ENCODE data around the gene LGR4.

Gene LGR4

DNA sequence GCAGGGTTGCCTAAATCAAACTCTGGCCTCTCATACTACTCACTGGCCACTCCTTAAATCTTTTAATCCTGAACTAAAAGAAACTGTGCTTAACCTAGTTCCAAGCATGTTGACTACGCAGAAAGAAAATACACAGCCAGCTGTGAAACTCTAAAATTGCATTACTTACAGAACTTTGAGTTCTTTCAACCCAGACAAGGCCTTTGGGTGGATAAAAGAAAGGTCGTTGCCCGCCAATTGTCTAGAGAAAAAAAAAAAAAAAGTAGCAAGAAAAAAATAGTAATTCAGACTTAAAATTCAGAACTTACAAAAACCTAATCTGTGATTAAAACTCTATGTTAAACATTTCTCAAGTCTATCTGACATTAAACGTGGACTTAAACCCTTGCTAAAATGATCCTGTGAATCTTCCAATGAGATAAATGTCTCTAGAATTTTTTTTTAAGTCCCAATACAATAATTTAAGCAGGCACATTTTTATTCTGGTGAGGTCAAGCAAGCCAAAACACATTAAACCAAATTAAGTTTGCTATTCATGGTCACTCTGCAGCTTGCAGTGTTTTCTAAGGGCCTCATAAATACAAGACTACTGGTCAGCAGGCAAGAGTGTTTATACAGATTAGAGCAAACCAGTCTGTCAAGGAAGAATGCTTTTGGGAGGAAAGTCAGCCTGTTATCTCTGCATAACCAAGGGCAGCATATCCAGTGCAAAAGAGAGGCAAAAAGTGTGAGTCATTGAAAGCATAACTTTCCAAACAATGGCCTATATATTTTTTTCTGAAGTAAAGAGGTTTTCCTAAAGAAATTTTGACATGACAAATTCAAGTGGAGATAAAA lies 80.1 kb downstream of the LGR4 start:
- TF ChIP-seq CTCF (IDR thresholded peaks at IDR 0.05) = no peak

DNA sequence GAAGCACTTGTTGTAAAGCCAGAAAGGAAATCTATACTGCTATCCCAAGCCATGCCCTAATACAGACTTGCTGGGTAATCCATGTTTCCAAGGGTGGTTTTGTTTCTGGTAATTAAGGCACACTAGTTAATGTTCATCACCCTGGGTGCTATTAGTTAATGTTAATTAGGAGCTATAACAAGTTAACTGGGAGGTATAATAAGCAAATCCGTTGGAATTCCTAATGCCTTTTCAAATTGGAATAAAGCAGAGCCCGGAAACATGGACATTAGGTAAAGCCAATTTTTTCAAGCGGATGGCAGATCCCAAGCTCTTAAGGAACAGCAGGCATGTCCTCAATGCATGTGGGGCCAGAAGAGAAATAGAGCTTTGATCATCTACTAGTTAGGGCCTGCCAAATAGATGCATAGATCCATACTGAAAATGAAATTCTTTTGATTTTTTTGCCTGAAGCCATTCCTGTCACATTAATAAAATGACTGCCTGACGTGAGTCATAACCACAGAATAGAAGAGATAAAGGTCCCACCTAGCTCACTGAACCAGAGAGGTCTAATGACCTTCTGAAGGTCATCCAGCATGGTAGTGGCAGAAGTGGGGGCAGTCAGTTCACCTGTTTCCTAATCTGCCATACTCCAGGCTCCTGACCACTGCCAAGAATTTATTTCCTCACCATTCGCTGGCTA lies 81.1 kb downstream of the LGR4 start:
- no peak for TF ChIP-seq CTCF (IDR thresholded peaks at IDR 0.05)

GRCh38 chr11:27390318-27391295 lies 82.0 kb downstream of the LGR4 start:
- TF ChIP-seq CTCF (IDR thresholded peaks at IDR 0.05) = no peak

- TF ChIP-seq CTCF (IDR thresholded peaks at IDR 0.05) = no peak
Measured at GRCh38 chr11:27388869-27389268, 83.7 kb downstream of the LGR4 start.

- TF ChIP-seq CTCF (IDR thresholded peaks at IDR 0.05) = no peak
Measured at GRCh38 chr11:27388001-27388400, 84.6 kb downstream of the LGR4 start.

GRCh38 chr11:27387362-27387761 lies 85.2 kb downstream of the LGR4 start:
- no peak for TF ChIP-seq CTCF (IDR thresholded peaks at IDR 0.05)

GRCh38 chr11:27386181-27386845 lies 86.3 kb downstream of the LGR4 start:
- TF ChIP-seq CTCF (IDR thresholded peaks at IDR 0.05) = no peak

All from LNCAP (cell line).